AG04450 (cell line): ENCODE data around the gene NHLRC2. TPM values are rescaled to one million over a fixed set of nuclear protein-coding genes. Genes with fewer than 3 reads are reported as not detected.

Experiments
- CTCF ChIA-PET: fragments of 300-600, 350-600 bp; formaldehyde crosslinking; extraction: SDS; loops from one replicate; lab custom pipeline; 2022; ENCODE audit warnings: antibody characterized with exemption, inconsistent platforms; lab: Charles Lee
- POLR2A ChIA-PET: fragments of 350-600 bp; formaldehyde crosslinking; extraction: SDS; loops from one replicate; lab custom pipeline; 2021; ENCODE audit warnings: antibody characterized with exemption, inconsistent platforms; lab: Yijun Ruan, JAX
- DNase-seq: peaks from one replicate; pipeline ENCODE4 v3.0.0-alpha.2; 2011; ENCODE audit warnings: low read depth, low spot score
- H3K27ac ChIP-seq: one replicate; pipeline ENCODE4 v1.5.1; 2012; ENCODE audit warnings: low read depth, low read length, control low read depth
- H3K27me3 ChIP-seq: one replicate; pipeline ENCODE4 v1.6.0; 2012; ENCODE audit warnings: low read length; ENCODE audit not compliant: control insufficient read depth, insufficient read depth
- H3K4me3 ChIP-seq: 2 replicates; pipeline ENCODE4 v1.5.1; 2011; ENCODE audit warnings: mild to moderate bottlenecking, low read depth, low read length, control low read depth
- H3K9me3 ChIP-seq: 2 replicates; pipeline ENCODE4 v1.5.1; 2012; ENCODE audit warnings: low read length; ENCODE audit not compliant: control insufficient read depth, insufficient read depth
- CTCF ChIP-seq: IDR thresholded peaks from 2 replicates; pipeline ENCODE4 v1.5.1; 2011; ENCODE audit warnings: low read depth, low read length, control low read depth, inconsistent platforms
- polyA plus RNA-seq: library from polyadenylated mRNA; depleted of rRNA; stranded (reverse); fragments of >200 nt; gene quantifications from 2 replicates; pipeline ENCODE4 v1.2.3, GENCODE V29; 2011

The NHLRC2 gene
- polyA plus RNA-seq, 1 experiment: 7.6 TPM

DNA sequence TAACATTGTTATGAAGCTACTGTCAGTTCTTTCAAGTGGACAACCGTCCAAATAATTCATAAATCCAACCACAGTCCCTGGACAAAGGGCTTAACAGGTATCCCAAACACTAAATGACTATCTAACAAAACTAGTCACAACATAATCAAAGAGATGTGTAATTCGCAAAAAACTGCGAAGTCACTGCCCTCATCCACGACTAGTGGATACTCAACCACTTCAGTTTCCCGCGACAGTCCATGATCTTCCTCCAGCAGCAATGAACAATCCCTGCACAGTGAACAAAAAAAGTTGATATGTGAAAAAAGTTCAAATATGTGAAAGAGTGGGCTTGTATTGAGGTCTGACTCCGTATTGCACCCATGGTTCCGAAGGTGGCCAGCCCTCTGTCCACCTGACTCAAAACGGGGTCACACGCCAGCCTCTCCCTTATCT is 866 bp upstream of the NHLRC2 start:
- CTCF ChIA-PET: interaction anchor here (1.0 kb wide), 1 partner anchor 250 kb away, joined by 5 read pairs; no protein-coding TSS in a partner anchor
- no peak for TF ChIP-seq CTCF
- DNase-seq: no peak
- H3K27me3 ChIP-seq: no peaks in the 10 kb centered on the region
- H3K9me3 ChIP-seq: no peaks in the 10 kb centered on the region; the same call in 1 of the 2 replicates
- H3K4me3 ChIP-seq: peak overlapping the region; percentile 87
- POLR2A ChIA-PET: no interaction called here
- H3K27ac ChIP-seq: no peak overlapping the region

DNA sequence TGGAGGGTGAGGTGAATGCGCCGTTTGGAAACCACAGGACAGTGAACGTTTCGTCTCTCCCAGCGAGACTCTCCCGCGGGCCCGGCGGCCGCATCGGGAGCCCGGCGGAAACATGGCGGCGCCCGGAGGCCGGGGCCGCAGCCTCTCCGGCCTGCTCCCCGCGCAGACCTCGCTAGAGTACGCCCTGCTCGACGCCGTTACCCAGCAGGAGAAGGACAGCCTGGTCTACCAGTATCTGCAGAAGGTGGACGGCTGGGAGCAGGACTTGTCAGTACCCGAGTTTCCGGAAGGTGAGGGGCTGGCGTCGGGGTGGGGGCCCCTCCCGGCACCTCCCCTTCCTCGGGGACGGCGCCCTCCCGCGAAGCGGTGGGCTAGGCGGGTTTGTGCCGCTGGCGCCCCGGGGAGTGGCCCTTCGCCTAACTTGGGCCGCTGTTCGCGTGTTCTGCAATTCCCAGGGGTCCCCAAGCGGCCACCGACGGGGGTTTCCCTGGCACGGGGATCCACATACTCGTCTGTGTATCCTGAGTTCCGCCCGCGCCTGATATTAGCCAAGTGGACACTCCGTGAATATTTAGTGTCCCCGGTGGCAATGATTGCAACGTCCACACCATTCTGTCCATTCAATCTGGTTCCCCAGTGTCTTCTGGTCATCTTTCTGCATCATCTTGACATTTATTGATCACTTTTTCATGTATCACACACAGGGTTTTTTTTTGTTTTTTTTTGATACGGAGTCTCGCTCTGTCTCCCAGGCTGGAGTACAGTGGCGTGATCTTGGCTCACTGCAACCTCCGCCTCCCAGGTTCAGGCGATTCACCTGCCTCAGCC is 514 bp downstream of the NHLRC2 start:
- POLR2A ChIA-PET: no interaction called here
- DNase-seq: no peak
- CTCF ChIA-PET: interaction anchor here (0.6 to 1.2 kb wide), 2 partner anchors 54 to 256 kb away, joined by 3 to 6 read pairs; no protein-coding TSS in a partner anchor

DNA sequence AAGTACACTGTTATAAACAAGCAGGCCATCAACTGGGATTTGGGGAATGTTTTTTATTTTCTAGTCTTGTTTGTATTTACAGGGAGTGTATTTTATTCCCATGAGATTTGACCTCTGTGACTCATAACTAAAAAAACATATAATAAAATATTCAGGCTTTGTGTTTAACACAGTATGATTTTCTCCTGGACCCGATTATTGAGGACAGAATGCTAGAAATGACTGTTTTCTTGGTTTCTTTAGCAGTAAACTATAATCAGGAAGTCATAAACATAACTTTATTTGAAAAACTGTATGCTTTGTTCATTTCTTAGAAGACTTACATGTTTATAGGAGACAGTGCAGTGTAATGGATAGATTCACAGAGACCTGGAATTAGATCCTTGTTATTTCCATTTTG is 2.1 kb downstream of the NHLRC2 start:
- TF ChIP-seq CTCF: no peak
- Histone ChIP-seq H3K9me3 (no peaks in the 10 kb centered on the region; the same call in 1 of the 2 replicates), H3K27me3 (no peaks in the 10 kb centered on the region), H3K4me3 (peak overlapping the region; percentile 87; the same call in 1 of the 2 replicates), H3K27ac (no peak overlapping the region)
- ChIA-PET POLR2A (no interaction called here), CTCF (interaction anchor here (1.2 to 1.7 kb wide), 2 partner anchors 55 to 58 kb away, joined by 3 to 4 read pairs; no protein-coding TSS in a partner anchor)
- DNase-seq: no peak

More for the DNA sequence above, 514 bp downstream of the NHLRC2 start:
- TF ChIP-seq CTCF: no peak
- Histone ChIP-seq H3K4me3 (peak overlapping the region; percentile 87), H3K9me3 (no peaks in the 10 kb centered on the region; the same call in 1 of the 2 replicates), H3K27ac (peak overlapping the region; percentile 74), H3K27me3 (no peaks in the 10 kb centered on the region)

DNA sequence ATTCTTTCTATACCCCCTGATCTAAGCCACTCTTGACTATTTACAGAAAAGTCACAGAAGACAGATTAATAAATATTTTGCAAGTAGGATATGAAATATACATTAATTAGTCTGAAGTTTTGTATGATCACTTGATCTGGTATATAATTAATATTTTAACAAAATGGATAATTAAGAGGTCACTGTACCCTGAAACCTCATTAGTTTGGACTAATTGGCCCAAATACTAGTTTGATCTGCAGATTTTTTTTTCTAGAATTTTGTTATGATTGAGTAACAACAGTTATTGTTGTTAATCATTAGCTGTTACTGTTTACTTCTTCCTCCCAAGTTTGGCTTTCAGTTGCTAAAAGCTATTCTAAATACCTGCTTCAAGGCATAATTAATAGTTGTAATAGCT is 2.7 kb downstream of the NHLRC2 start:
- CTCF ChIA-PET: interaction anchor here (1.7 kb wide), 1 partner anchor 59 kb away, joined by 4 read pairs; no protein-coding TSS in a partner anchor
- POLR2A ChIA-PET: no interaction called here
- DNase-seq: no peak
- TF ChIP-seq CTCF: no peak
- Histone ChIP-seq H3K4me3 (no peak overlapping the region), H3K27ac (no peak overlapping the region), H3K9me3 (no peaks in the 10 kb centered on the region; the same call in 1 of the 2 replicates), H3K27me3 (no peaks in the 10 kb centered on the region)

GRCh38 chr10:113858541-113858940 is 4.1 kb downstream of the NHLRC2 start:
- ChIA-PET POLR2A (no interaction called here), CTCF (interaction anchor here (0.6 to 1.9 kb wide), 4 partner anchors 146 to 311 kb away, joined by 3 to 6 read pairs (median 6); partner anchors contain the start of gene CASP7)
- Histone ChIP-seq H3K9me3 (no peaks in the 10 kb centered on the region; the same call in 1 of the 2 replicates), H3K4me3 (no peak overlapping the region), H3K27me3 (no peaks in the 10 kb centered on the region), H3K27ac (no peak overlapping the region)
- DNase-seq: no peak
- no peak for TF ChIP-seq CTCF
